GM21447 (cell line): ENCODE data around the gene ZNF132.
"Not testable (repeated sequence)": the region's sequence is repeated elsewhere in the genome, so short reads cannot be mapped to it uniquely, and the experiment has no call there.

Source experiments
- ATAC-seq: cut with Tn5 transposase; IDR thresholded peaks from one replicate; pipeline ENCODE4 v1.9.1; 2021; ENCODE audit not compliant: unreplicated experiment

The ZNF132 gene

DNA sequence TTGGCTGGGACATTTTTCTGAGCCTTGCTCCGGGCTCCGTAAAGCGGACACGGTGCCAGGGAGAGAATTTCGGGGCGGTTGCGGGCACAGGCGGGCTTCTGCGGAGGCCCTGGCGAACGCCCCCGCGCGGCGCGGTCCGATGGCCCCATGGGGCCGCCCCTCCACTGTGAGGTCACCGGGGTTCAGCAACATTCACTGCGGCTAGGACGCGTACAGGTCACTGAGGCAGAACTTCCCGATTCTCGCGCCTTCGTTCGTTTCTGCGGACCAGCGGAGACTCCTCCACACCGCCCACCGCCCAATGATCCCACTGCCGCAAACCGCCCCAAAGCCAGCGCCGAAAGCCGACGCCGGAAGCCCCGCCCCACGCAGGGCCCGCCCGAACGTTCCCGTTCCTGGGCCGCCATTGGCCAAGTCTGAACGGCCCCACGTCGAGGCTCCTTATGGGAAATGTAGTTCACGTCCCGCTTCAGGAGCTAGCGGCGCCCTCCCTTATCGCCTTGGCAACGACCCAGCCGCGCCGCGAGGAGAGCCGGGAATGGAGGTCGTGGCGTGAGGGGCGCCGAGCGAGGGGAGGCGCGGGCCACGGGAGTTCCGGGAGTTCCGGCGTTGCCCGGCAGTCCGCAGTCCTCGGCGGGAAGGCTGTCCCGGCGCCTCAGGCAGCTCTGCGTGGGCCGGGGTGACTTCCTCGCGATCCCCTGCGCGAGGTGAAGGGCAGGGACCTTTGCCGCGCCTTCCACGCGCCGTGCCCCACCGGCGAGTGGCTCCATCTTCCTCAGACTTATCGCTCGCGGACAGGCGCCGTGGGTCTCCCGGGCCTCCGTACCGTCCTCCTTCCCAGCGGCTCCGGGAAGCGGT lies 31.6 kb downstream of the ZNF132 start, which contains the start of gene ZNF584:
Gene ZNF584, plus strand, starts transcription at position 498 of the 858 bp plus-strand sequence. CDS start 499 bp downstream, outside the sequence.
- peak; percentile 93 for ATAC-seq

DNA sequence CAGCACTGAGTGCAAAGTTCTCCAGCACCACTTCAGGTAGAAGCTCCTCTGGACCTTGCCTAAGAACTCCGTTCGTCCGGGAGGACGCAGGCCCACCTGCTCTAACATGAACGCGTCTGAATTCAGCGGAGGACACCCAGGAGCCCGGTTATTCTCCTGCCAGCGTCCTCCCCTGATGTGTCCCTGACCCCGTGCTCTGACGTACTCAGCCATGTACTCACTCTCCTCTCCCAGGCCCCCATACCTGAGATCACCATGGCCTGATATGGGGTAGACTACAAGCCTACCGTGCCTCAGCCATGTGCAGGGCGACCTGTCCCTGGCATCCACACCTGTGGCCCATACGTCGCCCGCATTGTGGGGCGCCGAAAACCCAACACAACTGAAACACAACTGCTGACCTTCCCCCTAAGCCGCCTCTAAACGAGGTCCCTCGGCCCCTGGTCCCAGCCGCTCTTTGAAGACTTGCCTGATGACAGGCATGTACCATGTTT lies 32.2 kb downstream of the ZNF132 start:
- no peak for ATAC-seq

DNA sequence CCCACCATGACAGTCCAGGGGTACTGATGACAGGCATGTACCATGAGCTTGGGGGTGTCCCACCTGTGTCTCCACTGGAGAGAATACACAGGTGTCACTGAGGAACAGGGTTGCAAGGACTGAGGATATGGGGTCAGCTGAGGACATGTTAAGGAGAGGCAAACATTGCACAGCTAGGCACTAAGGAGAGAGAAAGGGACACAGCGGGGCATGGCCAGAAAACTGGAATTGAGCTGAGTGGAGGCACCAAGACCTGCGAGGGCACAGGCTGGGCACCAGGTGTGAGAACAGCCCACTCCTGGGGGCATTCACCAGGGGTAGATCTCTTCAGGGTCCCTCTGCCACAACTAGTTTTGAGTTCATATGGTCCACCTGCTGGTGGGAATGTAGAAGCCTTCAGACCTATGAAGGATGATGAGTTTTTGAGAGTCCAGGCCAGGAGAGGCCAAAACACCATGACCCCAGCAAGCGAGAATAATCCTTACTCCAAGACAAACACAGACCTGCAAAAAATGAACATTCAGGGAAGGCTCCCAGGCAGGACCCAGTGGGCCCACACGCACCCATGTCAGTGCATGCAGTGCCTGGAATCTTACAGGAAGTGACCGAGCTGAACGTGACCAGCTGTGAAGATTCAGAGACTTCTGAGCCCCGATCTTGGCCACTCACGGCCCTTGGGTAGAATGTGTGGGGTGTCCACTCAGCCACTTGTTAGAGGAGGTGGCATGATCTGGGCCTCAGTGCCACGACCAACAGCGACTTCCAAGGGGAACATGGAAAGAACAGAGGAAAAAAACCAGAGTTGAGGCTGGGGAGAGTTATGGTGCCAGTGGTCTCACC lies 32.9 kb downstream of the ZNF132 start:
- ATAC-seq, result no peak

DNA sequence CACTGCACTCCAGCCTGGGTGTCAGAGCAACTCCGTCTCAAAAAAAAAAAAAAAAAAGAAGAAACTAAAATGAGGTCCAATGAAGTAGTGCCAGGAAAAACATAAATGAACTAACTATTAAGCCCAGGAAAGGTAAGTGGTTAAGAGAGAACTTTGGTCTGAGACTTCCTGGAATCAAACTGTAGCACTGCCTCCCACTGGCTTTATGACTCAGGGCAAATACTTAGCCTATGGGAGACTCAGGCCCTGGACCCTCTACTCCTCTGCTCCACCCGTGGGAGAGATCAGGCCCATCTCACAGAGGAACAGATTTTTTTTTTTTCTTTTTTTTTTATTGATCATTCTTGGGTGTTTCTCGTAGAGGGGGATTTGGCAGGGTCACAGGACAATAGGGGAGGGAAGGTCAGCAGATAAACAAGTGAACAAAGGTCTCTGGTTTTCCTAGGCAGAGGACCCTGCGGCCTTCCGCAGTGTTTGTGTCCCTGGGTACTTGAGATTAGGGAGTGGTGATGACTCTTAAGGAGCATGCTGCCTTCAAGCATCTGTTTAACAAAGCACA lies 36.0 kb downstream of the ZNF132 start:
- ATAC-seq, result not testable (repeated sequence)

DNA sequence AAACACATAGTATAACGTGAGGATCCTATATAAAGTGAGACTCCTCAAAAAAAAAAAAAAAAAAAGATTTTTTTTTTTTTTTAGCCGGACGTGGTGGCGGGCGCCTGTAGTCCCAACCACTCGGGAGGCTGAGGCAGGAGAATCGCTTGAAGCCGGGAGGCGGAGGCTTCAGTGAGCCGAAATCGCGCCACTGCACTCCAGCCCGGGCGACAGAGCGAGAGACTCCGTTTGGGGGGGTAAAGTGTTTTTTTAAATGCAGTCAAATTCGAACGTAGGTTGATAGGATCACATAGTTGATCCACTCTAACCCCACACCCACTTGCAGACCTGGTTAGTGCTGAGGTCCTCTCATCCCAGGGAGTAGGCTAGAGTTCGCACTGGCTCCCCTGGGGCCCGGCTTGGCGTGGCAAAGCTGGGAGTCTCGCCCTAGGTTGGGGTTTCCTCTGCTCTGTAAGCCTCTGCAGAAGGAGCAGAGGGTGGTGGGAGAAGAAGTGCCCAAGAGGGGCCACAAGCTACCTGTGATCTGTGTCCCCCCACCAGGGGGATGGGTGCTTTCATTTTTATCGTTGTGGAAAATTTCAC lies 38.0 kb downstream of the ZNF132 start:
- no peak for ATAC-seq

DNA sequence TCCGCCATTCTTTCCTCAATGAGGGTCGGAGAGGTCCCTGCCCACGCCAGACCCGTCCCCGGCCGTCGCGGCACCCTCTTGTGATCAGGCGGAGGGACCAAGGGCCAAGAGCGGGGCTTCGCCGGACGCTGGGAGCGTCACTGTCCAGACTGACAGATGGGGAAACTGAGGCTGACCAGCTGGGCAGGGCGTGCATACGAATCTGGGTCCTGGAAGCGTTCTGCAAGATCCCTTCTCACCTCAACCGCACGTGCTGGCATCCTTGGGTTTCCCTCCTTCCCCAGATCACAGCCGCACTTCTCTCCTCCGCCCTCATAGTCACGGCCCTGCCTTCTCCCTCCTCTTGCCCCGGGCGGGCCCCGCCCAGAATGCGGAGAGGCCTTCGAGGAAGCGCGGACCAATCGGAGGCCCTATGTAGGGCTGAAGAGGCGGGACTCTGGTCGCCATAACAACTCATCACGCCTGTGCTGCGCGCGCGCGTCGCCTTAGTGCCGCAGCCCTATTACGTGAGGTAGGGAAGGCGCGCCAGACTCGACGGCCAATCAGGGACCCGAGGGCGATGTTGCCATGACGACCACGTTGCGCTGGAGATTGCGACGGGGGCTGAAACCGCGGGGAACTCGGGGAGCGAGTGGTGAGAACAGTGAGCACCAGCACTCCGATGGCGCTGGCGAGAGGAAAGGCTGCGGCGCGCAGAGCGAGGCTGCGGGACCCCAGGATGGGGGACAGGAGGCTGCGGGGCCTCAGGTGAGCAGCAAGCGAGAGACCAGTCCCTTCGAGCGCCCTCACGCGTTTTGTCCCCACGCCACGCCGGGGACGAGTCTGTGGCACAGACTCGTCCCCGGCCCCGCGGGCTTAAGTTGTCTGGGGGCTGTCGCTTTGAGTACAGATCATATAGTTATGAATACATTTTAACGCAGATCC lies 38.8 kb downstream of the ZNF132 start:
- ATAC-seq, result peak; percentile 98

DNA sequence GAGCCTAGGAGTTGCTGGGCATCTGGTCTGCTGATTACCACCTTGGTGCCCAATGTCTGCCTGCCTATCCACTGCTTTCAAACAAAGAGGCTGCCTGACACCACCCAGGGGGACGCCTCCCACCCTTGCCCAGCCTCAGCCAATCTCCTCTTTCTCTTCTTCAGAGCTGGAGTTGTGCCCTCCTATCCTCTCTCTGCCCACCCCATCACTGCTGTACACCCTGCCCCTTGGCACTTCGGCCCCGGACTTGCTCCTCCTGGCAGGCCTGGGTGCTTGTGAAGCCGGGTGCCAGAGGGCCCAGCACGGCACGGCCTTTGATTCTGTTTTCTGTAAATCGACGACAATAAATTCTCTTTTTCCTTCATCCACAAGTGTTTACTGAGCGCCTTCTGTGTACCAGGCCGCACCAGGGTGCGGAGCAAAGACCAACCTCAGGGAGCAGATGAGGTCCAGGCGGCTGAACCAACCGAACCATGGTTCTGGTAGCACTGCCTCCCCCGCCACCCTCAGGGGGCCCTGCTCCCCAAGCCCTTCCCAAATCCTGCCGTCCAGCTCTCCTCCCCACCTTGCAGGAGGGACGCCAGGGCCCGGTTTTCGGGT lies 39.5 kb downstream of the ZNF132 start:
- no peak for ATAC-seq

DNA sequence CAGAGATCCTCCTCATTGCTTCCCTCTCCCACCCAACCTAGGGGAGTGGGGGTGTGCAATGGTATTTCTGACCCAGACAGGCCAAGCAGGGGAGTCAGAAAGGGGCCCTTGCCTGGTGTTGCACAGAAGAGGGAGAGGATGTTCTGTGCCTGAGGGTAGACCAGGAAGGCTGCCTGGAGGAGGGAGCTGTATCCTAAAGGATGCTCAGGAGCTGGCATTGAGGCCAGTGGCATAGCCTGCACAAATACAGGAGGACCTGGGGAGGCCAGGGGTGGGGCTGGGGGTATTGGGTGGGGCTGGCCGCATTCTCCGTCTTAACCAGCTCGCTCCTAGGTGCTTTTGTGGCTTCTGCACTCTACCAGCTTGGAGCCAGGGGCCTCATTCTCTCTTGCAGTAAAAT lies 40.0 kb downstream of the ZNF132 start:
- ATAC-seq, result no peak

DNA sequence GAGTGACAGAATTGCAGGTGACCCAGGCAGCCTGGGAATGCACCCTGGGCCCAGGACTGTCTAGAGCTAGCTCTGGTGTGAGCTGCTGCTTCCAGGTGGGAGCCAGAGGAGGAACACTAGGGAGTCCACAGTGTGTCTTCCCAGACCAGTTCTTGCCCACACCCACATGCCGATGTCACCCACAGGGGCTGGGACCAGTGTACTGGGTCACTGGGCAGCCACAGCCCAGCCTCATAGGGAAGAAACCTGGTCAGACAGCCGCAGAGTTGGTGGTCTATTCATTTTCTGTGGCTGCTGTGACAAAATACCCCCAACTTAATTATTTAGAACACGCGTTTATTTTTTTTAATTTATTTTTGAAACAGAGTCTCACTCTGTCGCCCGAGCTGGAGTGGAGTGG lies 41.4 kb downstream of the ZNF132 start:
- no peak for ATAC-seq

DNA sequence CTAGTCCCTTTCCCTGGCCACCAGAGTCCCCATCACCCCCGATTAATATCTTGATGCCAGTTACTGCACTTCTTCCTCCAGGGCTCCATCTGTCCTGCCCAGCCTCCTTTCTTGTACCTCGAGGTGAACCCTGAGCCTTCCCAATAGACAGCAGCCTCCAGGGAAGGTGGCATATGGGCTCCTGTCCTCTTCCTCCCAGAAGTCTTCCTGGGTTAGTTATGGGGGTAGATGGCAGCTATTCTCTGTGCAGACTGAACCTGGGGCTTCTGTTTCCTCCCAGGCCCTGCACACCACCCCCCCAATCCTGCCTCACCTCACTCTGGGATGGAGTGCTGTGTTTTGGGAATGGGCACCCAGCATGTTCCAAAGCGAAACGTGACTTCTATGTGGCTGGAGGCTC lies 41.9 kb downstream of the ZNF132 start:
- ATAC-seq, result no peak

DNA sequence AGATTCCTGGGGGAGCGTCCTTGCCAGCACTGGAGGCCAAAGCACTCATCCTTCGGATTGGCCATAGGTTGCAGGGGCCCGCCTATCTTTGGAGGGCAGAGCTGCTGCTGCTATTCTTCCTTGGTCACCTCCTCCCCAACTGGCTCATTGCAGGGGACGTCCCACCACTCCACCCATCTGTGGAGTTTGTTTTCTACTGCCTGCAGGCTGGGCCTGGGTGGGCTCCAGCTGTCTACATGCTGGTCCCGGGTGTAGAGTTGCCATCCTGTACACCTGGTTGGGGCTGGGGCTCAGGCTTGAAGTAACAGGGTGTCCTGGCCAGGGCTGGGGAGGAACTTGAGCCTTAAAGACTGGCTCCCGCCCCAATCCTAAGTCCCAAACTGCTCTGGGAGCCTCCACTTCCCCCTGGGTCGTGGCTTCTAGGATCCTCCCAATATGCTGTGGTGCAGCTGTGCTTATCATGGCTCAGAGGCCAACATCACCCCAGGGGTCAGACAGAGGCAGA lies 42.4 kb downstream of the ZNF132 start:
- ATAC-seq, result no peak

DNA sequence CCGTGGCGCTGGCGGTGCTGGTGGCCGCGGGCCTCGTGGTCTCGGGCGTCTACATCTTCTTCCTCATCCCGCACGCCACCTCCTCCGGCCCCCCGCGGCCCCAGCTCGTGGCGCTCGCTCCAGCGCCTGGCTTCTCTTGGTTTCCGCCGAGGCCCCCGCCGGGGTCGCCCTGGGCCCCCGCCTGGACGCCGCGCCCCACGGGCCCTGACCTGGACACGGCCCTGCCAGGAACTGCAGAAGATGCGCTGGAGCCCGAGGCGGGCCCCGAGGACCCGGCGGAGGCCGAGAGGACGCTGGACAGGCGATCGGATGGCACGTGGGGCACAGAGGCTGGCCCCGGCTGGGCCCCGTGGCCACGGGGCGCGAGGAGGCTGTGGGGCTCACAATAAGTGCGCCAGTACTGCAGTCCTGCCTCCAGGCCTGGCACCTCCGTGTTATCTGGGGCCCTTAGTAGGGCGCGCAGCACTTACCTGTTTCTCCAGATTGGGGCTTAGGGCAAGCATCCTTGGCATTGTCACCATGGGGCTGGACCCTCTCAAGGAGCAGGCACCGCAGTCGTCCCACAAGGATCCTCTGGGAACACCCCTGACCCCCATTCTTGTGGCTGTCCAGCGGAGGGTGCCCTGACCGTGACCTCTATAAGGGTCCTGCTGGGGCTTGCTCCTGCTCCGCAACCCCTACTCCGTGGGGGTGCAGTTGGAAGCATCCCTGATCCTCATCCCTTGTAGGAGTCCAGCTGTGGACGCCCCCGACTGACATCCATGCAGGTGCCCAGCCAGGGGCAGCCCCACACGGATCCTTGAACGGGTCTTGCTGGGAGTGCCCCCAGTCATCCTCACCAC lies 43.0 kb downstream of the ZNF132 start:
- no peak for ATAC-seq

DNA sequence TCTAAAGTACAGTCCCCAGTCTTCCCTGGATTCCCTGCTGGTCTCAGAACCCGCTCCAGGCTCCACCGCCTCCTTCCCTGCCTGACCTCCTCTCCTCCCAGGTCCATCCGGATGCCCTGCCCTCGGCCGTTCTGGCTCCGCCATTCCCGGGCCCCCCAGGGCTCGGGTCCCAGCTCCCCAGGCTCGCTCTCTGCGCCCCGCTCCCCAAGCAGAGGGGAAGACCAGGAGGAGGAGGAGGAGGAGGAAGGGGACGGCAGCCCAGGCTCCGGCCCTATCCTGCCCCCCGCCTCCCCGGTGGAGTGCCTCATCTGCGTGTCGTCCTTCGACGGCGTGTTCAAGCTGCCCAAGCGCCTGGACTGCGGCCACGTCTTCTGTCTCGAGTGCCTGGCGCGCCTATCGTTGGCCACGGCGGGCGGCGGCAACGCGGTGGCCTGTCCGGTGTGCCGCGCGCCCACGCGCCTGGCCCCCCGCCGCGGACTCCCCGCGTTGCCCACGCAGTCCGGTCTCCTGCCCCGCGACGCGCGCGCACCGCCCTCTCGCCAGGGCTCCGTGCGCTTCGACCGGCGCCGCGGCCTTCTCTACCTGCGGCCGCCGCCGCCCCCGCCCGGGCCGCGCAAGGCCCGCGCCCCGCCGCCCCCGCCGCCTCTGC lies 43.9 kb downstream of the ZNF132 start:
- no peak for ATAC-seq

DNA sequence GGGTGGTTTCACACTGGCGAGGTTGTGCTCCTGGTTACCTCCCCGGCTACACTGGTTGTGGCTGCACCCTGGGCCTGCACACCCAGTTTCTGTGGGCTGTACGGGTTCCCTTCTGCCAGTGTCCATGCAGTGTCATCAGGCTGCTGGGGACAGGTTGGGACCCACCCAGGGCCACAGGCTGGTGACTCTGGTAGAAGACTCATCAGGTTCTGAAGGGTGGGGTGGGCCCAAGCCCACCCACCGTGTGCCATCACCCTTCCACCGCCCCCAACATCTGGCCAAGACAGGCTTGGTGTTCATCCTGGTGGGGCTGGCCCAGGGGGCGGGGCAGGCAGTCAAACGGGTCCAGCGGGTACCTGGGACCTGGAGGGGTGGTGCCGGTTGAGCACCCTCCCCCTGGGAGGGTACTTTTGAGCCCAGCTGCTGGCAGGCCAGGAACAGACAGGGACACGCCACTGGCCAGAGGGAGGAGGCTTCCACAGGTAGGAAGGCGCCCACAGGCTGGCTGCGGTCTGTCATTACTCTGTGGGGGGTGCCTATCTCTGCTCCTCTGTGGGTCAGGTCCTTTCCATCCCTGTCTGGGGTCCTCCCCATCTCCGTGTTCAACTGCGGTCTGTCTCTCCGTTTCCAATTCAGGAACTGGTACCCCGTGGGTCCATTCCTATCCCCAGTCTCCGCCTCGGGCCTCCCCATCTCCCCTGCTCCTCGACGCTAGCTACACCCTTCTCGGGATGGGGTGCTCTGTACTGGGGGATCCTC lies 44.6 kb downstream of the ZNF132 start, which contains the start of gene RNF225:
Gene RNF225, plus strand, starts transcription at position 437 of the 759 bp plus-strand sequence. CDS start 434 bp downstream, outside the sequence.
- ATAC-seq, result no peak

DNA sequence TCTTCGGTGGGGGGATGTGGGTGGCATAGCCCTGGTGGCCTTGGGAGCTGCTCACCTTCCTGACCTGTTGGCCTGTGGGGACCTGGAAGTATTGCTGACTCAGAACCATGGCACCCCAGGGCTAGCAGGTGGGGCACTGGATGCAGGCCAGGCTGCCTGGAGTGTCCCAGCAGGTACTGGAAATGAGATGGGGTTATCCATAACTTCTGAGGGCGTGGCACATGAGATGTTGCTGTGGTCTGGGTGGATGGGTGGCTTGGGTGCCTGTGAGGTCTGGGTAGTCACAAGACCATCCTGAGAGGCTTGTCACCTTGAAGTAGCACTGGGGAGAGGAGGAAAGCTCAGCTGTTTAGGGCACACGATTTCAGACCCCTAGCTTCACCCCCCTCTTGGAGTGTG lies 45.1 kb downstream of the ZNF132 start:
- ATAC-seq, result no peak

DNA sequence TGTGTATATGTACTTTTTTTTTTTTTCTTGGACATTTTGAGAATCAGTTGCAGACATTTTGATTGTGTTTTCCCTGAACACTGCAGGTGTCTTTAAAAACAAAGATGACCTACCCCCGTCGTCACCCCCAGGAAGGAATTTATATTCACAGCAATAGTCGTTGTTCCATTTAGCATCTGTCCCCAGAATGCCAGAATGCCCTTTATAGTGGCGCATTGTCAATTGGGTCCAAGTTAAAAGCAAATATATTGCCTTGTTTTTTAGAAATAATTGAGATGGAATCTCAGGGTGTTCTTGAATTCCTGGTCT lies 46.3 kb downstream of the ZNF132 start:
- no peak for ATAC-seq

DNA sequence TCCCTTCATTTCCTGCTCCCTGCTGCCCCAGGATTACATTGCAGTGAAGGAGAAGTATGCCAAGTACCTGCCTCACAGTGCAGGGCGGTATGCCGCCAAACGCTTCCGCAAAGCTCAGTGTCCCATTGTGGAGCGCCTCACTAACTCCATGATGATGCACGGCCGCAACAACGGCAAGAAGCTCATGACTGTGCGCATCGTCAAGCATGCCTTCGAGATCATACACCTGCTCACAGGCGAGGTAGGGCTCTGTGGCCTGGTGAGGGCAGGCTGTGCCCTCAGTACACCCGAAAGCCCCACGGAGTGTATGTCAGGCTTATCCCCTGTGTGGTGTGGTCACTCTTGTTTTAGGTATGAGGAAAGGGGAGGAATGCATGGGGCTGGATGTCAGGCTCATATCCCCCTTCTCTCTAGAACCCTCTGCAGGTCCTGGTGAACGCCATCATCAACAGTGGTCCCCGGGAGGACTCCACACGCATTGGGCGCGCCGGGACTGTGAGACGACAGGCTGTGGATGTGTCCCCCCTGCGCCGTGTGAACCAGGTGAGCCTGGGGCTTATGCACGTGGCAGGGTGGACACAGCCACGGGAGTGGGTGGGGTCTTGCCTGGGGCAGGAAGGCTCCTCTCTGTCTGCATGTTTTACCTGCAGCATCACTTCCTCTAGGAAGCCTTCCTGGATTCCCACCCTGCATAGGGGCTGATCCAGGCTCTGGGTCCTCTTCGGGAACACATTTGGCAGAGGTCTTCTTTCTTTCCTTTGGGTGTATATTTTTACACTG lies 46.8 kb downstream of the ZNF132 start:
- no peak for ATAC-seq
